Hepatocyte (in vitro differentiated cells): ENCODE data around the gene GALNT7.

Experiments
- CTCF ChIP-seq: fragments of 200-600 bp; sonication (generic); IDR thresholded peaks from 2 replicates; pipeline ENCODE4 v1.5.1; 2016; ENCODE audit warnings: antibody characterized with exemption, mild to moderate bottlenecking; ENCODE audit not compliant: poor library complexity
- EZH2 ChIP-seq: fragments of 200-600 bp; sonication (generic); IDR thresholded peaks from 2 replicates; pipeline ENCODE4 v1.6.1; 2016; ENCODE audit warnings: antibody characterized with exemption, mild to moderate bottlenecking, borderline replicate concordance
- EZH2phosphoT487 ChIP-seq: fragments of 200-600 bp; sonication (generic); IDR thresholded peaks from one replicate; pipeline ENCODE4 v1.6.1; 2018; ENCODE audit warnings: antibody characterized with exemption, mild to moderate bottlenecking, low read depth, moderate library complexity; ENCODE audit not compliant: unreplicated experiment, severe bottlenecking

- no peak for TF ChIP-seq CTCF
- no peak for TF ChIP-seq EZH2phosphoT487
- no peak for TF ChIP-seq EZH2
Observed at GRCh38 chr4:173243321-173243720, 74.7 kb downstream of the GALNT7 start.
